Liver (tissue), 9 donors: ENCODE data around the gene ROBO2. TPM values are rescaled to one million over a fixed set of nuclear protein-coding genes. Genes with fewer than 3 reads are reported as not detected.

Experiments
- DNase-seq: peaks from one replicate; pipeline ENCODE4 v3.0.0-alpha.2; 2017; ENCODE audit warnings: low spot score
- H3K27ac ChIP-seq, 2 donors: one replicate each; pipeline ENCODE4 v1.7.0; 2013; ENCODE audit warnings: inconsistent platforms in 2 of 2, low read length in 2 of 2, control low read depth in 1 of 2, low read depth in 1 of 2, mild to moderate bottlenecking in 1 of 2
- H3K27me3 ChIP-seq, 4 donors: one replicate each; pipeline versions ENCODE4 v1.6.1 to v1.7.0; 2013; ENCODE audit warnings: low read length in 3 of 4, inconsistent platforms in 1 of 4, mild to moderate bottlenecking in 1 of 4, moderate library complexity in 1 of 4; ENCODE audit not compliant: control insufficient read depth in 4 of 4, insufficient read depth in 4 of 4
- H3K36me3 ChIP-seq, 4 donors: one replicate each; pipeline versions ENCODE4 v1.6.1 to v1.7.0; 2013; ENCODE audit warnings: low read length in 3 of 4, mild to moderate bottlenecking in 3 of 4, low read depth in 1 of 4, moderate library complexity in 1 of 4; ENCODE audit not compliant: control insufficient read depth in 4 of 4, insufficient read depth in 3 of 4
- H3K4me1 ChIP-seq, 4 donors: one replicate each; pipeline versions ENCODE4 v1.6.1 to v1.7.0; 2013; ENCODE audit warnings: low read length in 3 of 4, mild to moderate bottlenecking in 3 of 4, moderate library complexity in 1 of 4; ENCODE audit not compliant: control insufficient read depth in 4 of 4, insufficient read depth in 4 of 4
- H3K4me3 ChIP-seq, 3 donors: one replicate each; pipeline versions ENCODE4 v1.6.1 to v1.7.0; 2013; ENCODE audit warnings: low read length in 3 of 3, control low read depth in 1 of 3, low read depth in 1 of 3, mild to moderate bottlenecking in 1 of 3
- H3K9ac ChIP-seq, 2 donors: one replicate each; pipeline ENCODE4 v1.7.0; 2013; ENCODE audit warnings: low read length in 2 of 2, mild to moderate bottlenecking in 2 of 2, moderate library complexity in 2 of 2, control low read depth in 1 of 2, low read depth in 1 of 2
- H3K9me3 ChIP-seq, 4 donors: one replicate each; pipeline versions ENCODE4 v1.6.1 to v1.7.0; 2013; ENCODE audit warnings: low read length in 3 of 4; ENCODE audit not compliant: control insufficient read depth in 4 of 4
- CTCF ChIP-seq: fragments of 150-350 bp; IDR thresholded peaks from 2 replicates; pipeline ENCODE4 v1.5.1; 2017; ENCODE audit warnings: improper control_type of control experiment, low read depth, low read length; ENCODE audit not compliant: missing input control
- EGR1 ChIP-seq, 2 donors: IDR thresholded peaks; 2 replicates each; pipeline ENCODE4 v1.6.1; 2016 to 2018; ENCODE audit warnings: antibody characterized with exemption in 2 of 2, low read depth in 2 of 2
- FOXA1 ChIP-seq: IDR thresholded peaks from 2 replicates; pipeline ENCODE4 v1.6.1; 2016; ENCODE audit warnings: antibody characterized with exemption
- FOXA2 ChIP-seq: IDR thresholded peaks from 2 replicates; pipeline ENCODE4 v1.6.1; 2016; ENCODE audit warnings: antibody characterized with exemption
- GABPA ChIP-seq, 2 donors: IDR thresholded peaks in 1 of 2; conservative IDR thresholded peaks in 1 of 2; 2 replicates each; pipeline ENCODE4 v1.6.1; 2016; ENCODE audit warnings: antibody characterized with exemption in 2 of 2, mild to moderate bottlenecking in 1 of 2, moderate library complexity in 1 of 2
- HNF4A ChIP-seq, 2 donors: conservative IDR thresholded peaks; 2 replicates each; pipeline ENCODE4 v1.6.1; 2016; ENCODE audit warnings: antibody characterized with exemption in 2 of 2, mild to moderate bottlenecking in 2 of 2
- JUND ChIP-seq, 2 donors: IDR thresholded peaks; 2 replicates each; pipeline ENCODE4 v1.6.1; 2016; ENCODE audit warnings: antibody characterized with exemption in 2 of 2
- NR2F2 ChIP-seq: IDR thresholded peaks from 2 replicates; pipeline ENCODE4 v1.6.1; 2016; ENCODE audit warnings: antibody characterized with exemption
- RAD21 ChIP-seq, 2 donors: IDR thresholded peaks; 2 replicates each; pipeline ENCODE4 v1.6.1; 2016; ENCODE audit warnings: antibody characterized with exemption in 2 of 2, mild to moderate bottlenecking in 2 of 2
- RXRA ChIP-seq, 2 donors: IDR thresholded peaks; 2 replicates each; pipeline ENCODE4 v1.6.1; 2017 to 2018; ENCODE audit warnings: antibody characterized with exemption in 2 of 2, mild to moderate bottlenecking in 1 of 2
- SP1 ChIP-seq: IDR thresholded peaks from 2 replicates; pipeline ENCODE4 v1.6.1; 2018; ENCODE audit warnings: antibody characterized with exemption, mild to moderate bottlenecking
- TAF1 ChIP-seq: conservative IDR thresholded peaks from 2 replicates; pipeline ENCODE4 v1.6.1; 2016; ENCODE audit warnings: antibody characterized with exemption, mild to moderate bottlenecking
- YY1 ChIP-seq: IDR thresholded peaks from 2 replicates; pipeline ENCODE4 v1.6.1; 2016; ENCODE audit warnings: antibody characterized with exemption, mild to moderate bottlenecking
- ZBTB33 ChIP-seq: IDR thresholded peaks from 2 replicates; pipeline ENCODE4 v1.6.1; 2016; ENCODE audit warnings: antibody characterized with exemption
- WGBS: extraction: QIAGEN DNeasy Blood & Tissue Kit; methylation state at CpG from one replicate; pipeline ENCODE4 v1.1.7; 2013; 5-methylcytosine and 5-hydroxymethylcytosine counted together
- polyA plus RNA-seq, 2 donors: library from polyadenylated mRNA; stranded (reverse) in 1 of 2; unstranded in 1 of 2; fragments of 200-250 nt in 1 of 2; fragments of >200 nt in 1 of 2; fragmentation: Nextera tagmentation in 1 of 2; extraction: Ambion mirVana in 1 of 2; gene quantifications; one replicate each; pipeline versions ENCODE4 v1.2.1 to v1.2.3, GENCODE V29; 2013 to 2015
- total RNA-seq, 2 donors: library from RNA; depleted of rRNA; stranded (reverse); fragments of >200 nt; gene quantifications; one replicate each; pipeline ENCODE4 v1.2.3, GENCODE V29; 2014
- donor health status: healthy.
- donor health status: healthy.
- donor health status: healthy.
- donor health status: healthy.
- donor health status: healthy.

Gene ROBO2
- total and polyA plus RNA-seq, 4 donors: 0.22 to 19.4 (median 1.1) TPM

- TF ChIP-seq ZBTB33 (no peak), YY1 (no peak), FOXA2 (no peak), NR2F2 (no peak)
Measured at GRCh38 chr3:77142578-77142977, 102.7 kb downstream of the ROBO2 start (continued).

GRCh38 chr3:77146004-77146403, 106.1 kb downstream of the ROBO2 start:
- 55% methylated on average over 7 of the region's 7 CpGs for WGBS
- Histone ChIP-seq H3K4me1 (no peaks in the 10 kb centered on the region), H3K9me3 (no peaks in the 10 kb centered on the region), H3K27ac (no peak overlapping the region), H3K4me3 (no peak overlapping the region), H3K27me3 (no peaks in the 10 kb centered on the region), H3K36me3 (no peaks in the 10 kb centered on the region), H3K9ac (no peak overlapping the region)
- DNase-seq: no peak
- TF ChIP-seq FOXA1 (no peak), CTCF (no peak), RAD21 (IDR thresholded peaks at IDR 0.05) (no peak), RXRA (IDR thresholded peaks at IDR 0.05) (no peak)

GRCh38 chr3:77147836-77148578, 108.1 kb downstream of the ROBO2 start:
- H3K27ac ChIP-seq: no peak overlapping the region
- no peaks in the 10 kb centered on the region for H3K36me3 ChIP-seq
- no peak overlapping the region for H3K4me3 ChIP-seq
- H3K4me1 ChIP-seq: no peaks in the 10 kb centered on the region
- H3K9me3 ChIP-seq: no peaks in the 10 kb centered on the region
- WGBS: 77% methylated on average over 8 of the region's 8 CpGs
- H3K27me3 ChIP-seq: no peaks in the 10 kb centered on the region
- TF ChIP-seq TAF1: no peak
- no peak for TF ChIP-seq HNF4A (conservative IDR thresholded peaks at IDR 0.05)
- no peak for TF ChIP-seq GABPA (IDR thresholded peaks at IDR 0.05 in 1 of 2, conservative IDR thresholded peaks at IDR 0.05 in 1 of 2)
- no peak for TF ChIP-seq SP1
- no peak for TF ChIP-seq CTCF
- no peak for TF ChIP-seq NR2F2
- no peak for TF ChIP-seq ZBTB33
- no peak for TF ChIP-seq EGR1 (IDR thresholded peaks at IDR 0.05; ENCODE audit: low read depth in 2 of 2)
- no peak for TF ChIP-seq JUND (IDR thresholded peaks at IDR 0.05)
- no peak for TF ChIP-seq FOXA1
- no peak overlapping the region for H3K9ac ChIP-seq
- no peak for DNase-seq
